HG02610 (cell line): Measurements from ENCODE around the gene NSFL1C.
"Not testable (repeated sequence)": the region's sequence is repeated elsewhere in the genome, so short reads cannot be mapped to it uniquely, and the experiment has no call there.

Experiments
- ATAC-seq: cut with Tn5 transposase; IDR thresholded peaks from one replicate; pipeline ENCODE4 v1.9.1; 2021; ENCODE audit warnings: mild to moderate bottlenecking, moderate library complexity; ENCODE audit not compliant: unreplicated experiment

The NSFL1C gene

DNA sequence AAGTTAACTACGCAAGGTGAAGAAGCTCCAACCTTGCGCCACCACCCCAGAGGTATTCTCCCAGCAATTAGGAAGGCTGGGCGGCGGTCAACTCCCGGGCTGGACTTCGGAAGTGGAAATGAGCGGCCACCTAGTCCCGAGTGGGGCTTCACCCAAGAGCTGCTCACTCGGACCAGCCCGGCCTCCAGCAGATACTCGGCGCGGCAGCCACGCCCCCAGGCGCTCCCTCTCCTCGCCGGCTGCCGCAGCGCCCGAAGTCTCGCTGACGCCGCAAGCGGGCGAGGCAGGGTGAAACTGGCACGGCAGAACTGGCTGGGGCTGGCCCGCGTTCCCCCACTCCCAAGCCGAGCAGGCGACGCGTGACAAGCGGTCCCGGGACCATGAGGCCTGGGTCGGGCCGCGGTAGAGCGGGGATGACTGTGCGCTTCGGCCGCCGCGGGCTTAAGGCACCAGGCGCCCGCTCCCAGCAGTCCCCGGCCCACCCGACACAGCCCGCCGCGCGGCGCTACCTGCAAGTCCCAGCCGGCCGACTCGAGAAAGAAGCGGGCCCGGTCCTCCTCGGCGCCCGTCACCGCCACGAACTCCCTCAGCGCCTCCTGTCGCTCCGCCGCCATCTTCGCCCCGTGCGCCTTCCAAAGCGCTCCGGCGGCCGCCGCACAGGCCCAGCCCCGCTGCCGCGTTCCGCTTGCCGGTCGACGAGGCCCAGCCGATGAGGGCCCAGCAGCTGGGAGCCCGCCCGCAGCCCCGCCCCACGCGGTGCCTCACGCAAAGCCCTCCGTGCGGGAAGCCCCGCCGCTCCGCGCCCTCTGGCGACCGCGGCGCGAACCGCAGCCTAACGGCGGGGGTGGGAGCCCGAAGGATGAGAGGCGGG lies at the start of gene NSFL1C:
NSFL1C (minus strand) TSS at position 639 of the 871 bp plus-strand sequence; CDS start at position 614, 25 bp downstream.
- peak; percentile 89 for ATAC-seq

DNA sequence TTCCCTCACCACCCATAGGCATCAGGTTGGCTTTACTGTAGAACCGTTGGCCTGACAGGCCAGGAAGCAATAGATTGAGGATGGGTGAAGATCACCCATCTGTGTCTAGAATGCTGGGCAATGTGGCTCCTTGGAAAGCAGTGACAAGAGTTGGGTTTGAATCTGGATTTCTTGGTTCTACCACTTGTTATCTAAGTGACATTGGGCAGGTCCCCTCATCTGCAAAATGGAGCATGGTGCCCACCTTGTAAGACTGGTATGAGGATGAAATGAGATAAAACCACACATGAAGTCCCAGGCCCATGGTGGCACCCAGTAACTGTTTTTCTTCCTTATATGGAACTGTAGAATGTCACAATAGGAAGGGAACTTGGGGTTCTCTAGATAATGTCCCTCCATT lies 47.2 kb upstream of the NSFL1C start:
- no peak for ATAC-seq

DNA sequence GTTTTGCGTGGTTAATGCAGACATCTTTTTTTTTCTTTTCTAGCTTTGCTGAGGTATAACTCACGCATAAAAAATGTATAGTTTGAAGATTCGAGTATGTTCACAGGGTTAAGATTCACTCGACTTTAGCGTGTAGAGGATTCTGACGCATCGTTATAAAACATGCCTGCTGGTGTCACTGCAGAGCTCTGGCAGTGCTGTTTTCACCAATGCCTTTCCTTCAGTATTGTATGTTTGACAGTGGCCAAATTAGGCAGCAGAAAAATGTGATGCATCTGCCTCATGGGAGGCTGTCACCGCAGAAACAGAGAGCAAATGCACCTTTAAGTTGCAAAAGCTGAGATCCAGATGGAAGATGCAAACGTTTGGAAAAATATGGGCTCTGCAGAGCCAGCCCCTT lies 42.6 kb upstream of the NSFL1C start:
- ATAC-seq, result no peak

DNA sequence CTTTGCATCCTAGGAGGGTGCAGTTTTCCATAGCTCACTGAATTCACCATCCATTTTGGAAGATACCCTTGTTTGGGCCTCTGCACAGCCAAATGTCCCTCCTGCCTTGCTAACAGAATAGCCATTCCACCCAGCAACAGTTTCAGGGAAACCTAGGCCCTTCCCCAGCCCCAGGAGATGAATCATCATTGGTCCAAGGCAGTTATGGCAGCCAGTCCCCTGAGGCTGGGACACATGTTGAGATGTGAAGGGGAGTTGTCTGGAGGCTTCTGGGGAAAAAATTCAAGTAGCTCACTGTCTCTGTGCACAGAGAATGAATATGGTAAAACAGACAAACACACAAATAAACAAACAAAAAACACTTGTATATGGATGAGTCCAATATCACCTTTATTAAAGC lies 41.9 kb upstream of the NSFL1C start:
- ATAC-seq, result no peak

DNA sequence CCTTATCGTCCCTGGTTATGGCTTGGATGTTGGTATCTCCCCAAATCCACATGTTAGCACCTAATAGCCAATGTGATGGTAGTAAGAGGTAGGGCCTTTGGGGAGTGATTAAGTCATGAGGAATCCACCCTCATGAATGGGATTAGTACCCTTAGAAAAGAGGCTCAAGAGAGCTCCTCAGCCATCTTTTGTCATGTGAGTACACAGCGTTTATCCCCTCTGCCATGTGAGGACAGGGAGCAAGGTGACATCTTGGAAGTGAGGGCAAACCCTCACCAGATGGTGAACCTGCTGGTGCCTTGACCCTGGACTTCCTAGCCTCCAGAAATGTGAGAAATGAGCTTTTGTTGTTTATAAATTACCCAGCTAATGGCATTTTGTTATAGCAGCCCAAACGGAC lies 40.6 kb upstream of the NSFL1C start:
- ATAC-seq, result no peak

DNA sequence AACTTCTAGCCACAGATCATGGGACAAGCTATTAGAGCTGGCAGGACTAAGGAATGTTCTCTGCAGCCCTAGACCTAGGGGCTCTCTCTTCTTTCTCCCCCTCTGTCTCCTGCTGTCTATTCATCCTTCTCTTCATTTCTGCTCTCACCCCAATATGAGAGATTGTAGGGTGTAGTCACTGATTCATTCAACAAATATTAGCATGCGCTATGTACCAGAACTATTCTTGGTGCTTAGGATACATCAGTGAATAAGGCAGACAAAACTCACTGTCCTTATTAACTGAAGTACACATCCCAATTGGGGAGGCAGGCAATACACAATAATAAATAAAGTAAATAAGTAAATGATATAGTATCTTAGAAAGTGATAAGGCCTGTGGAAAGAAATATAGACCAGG lies 39.2 kb upstream of the NSFL1C start:
- ATAC-seq, result no peak

DNA sequence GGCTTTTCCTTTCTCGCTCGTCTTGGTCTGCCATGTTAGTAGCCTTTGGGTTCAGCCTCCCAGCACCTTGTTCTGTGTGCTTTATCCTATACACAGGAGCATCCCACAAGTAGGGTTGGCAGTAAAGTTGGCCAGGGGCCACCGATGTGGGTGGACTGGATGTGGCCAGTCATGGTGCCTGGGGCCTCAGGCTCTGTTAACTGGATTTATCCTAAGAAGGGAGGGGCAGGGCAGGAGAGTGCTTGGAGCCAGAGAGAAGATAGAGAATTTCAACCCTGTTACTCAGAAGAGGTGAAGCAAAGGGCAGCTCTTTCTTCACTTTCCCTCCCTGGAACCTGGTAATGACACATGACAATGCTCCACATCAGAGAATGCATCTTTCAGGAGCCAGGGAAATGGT lies 38.7 kb upstream of the NSFL1C start:
- no peak for ATAC-seq

DNA sequence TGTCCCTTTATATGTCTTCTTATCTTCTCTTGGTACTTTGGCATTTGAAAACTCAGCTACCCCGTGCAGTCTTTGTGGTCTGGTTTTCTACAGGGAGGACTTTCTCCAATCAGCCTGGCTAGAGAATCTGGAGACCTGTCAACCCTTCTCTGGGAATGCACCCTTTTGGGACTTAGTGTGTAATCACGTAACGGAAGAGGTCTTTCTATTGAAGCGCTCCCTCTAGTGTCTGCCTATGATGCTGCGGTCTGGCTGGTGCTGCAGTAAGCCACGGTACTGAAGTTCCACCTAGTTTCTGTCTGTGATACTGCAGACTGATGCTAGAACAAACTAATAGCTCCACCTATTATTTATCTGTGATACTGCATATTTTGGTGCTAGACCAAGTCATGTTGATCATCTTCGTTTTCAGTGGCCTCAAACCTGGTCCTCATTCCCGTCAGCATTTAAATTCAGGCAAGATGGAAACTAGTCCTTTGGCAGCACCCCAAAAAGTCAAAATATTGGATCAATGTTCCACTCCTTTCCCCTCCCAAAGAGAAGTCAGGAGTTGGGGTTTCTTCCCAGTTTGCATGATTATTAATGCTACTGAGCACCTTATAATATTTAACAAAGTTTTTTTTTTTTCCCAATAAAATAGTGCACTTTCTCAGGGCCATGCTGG lies 37.0 kb upstream of the NSFL1C start:
- ATAC-seq, result peak; percentile 83

DNA sequence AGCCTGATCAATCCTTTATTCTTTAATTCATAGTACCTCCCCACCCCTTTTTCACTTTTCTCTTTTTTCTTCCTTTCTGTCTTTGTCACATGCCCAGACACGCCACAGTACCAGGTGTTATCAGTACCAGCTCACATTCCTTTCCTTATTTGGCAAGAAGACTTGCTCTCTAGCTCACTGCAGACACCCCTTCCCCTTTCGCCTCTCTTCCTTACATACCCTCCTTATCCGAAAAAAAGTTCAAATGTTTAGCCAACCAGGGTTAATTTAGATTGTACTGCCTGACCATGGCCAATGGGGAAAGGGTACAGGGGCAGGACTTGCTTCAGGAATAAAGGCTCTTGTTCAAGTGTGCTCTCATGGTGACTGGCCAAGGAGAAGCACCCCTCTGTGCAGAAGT lies 33.8 kb upstream of the NSFL1C start:
- no peak for ATAC-seq

DNA sequence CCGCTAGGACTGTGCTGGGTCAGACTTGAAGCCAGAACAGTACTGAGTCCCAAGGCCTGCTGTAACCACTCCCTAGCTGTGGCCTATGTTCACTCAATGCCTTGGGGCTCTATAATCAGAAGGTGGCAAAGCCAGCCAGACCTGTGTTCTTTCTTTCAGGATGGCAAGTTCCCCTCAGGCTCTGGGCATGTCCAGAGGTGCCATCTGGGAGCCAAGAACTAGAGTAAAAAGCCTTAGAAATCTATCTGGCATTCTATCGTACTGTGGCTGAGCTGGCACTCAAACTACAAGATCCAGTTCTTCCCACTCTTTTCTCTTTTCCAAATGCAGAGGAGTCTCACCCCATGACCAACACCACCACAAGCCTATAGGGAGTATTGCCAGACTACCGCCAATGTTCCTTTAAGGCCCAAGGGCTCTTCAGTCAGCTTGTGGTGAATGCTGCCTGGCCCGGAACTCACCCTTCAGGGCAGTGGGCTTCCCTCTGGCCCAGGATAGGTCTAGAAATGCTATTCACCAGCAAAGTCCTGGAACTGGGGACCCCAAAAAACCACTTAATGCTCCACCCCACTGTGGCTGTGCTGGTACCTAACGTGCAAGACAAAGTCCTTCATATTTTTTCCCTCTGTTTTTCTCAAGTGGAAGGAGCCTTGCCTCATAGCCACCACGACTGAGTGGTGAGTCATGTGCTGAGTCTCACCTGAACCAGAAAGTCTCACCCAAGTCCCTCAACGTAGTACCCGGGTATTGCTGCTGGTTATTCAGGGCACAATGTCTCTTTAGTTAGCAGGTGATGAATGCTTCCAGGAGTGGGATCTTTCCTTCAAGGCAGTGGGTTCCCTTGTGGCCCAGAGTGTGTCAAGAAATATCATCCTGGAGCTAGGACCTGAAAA lies 33.1 kb upstream of the NSFL1C start:
- no peak for ATAC-seq

DNA sequence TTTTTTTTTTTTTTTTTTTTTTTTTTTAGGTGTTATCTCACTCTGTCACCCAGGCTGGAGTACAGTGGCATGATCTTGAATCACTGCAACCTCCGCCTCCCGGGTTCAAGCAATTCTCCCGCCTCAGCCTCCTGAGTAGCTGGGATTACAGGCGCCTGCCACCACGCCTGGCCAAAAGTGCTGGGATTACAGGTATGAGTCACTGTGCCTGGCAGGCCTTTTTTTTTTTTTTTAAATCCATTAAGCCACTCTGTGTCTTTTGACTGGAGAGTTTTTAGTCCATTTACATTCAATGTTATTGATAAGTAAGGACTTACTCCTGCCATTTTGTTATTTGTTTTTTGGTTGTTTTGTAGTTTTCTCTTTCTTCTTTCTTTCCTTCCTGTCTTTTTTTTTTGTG lies 30.7 kb upstream of the NSFL1C start:
- ATAC-seq, result not testable (repeated sequence)

DNA sequence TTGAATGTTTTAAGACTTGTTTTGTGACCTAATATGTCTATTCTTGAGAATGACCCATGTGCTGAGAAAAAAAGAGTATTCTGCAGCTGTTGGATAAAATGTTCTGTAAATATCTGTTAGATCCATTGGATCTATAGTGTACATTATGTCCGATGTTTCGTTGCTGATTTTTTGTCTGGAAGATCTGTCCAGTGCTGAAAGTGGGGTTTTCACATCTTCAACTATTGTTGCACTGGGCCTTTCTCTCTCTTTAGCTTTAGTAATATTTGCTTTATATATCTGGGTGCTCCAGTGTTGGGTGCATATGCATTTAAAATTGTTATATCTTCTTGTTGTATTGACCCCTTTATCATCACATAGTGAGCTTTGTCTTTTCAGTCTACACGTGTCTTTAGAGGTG lies 30.3 kb upstream of the NSFL1C start:
- no peak for ATAC-seq

DNA sequence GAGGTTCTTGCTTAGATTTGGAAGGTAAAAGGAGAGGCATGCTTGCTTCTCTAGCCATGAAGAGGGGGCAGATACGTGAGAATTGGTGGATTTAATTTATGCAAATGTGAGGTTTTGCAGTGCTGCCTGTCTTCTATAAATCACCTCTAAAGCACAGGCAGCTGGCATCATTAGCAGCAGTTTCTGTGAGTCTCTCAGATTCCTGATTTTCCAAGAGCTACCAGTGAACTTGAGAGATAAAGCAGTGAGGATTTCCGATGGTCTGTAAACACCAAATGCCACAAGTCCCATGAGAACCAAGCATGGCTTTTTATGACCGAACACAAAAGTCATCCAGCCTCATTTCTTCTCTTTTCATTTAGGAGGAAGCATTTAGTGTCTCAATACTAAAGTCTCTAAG lies 27.8 kb upstream of the NSFL1C start:
- no peak for ATAC-seq

DNA sequence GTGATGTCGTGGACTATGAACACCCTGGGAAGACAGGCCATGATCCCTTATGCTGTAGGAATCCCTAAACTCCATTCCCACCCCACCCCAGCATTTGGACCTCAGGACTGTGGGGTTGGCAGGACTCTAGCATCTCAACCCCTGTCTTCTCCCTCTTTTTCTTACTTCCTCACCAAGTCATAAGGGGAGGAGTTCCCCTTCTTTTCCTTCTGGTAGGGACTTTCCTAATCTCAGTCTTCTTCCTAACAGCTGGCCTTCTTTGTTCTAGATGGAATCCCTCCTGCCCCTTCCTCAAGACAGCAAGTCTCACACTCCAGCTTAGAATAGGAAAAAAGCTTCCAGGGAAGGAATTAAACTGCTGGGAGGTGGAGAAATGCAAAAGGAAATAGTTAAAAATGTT lies 26.9 kb upstream of the NSFL1C start:
- no peak for ATAC-seq

DNA sequence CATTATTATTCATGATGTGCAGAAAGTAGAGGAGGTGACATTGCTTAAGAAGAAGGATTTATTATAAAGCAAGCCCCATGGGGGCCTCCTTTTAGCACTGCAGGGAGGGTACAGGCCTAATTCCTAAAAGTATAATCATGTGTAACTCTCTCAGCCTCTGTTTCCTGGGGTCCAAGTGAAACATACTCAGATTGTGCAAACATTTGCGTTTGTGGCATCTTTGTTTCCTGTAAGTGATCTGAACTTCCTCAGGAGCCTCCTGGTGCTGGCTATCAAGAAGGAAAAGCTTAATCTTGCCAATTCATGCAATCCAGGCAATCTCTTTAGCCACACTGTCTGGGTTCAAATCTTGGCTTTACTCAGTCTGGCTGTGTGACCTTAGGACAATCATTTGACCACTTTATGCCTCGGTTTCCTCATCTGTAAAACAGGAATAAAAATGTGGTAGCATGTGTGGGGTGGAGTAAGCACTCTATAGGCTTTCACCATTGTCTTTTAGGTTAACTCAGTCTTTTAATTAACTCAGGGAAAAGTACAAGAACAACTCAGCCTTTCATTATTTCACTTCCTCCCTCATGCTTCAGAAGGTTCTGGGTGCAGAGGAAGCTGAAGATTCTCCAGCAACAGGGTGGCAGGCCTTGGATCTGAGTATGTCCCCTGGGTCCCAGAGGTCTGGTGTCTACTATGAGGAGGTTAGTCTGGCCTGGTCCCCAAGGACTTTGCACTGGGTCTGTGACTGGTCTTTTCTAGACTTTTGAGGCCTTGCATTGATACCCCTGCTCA lies 25.4 kb upstream of the NSFL1C start:
- ATAC-seq, result no peak

DNA sequence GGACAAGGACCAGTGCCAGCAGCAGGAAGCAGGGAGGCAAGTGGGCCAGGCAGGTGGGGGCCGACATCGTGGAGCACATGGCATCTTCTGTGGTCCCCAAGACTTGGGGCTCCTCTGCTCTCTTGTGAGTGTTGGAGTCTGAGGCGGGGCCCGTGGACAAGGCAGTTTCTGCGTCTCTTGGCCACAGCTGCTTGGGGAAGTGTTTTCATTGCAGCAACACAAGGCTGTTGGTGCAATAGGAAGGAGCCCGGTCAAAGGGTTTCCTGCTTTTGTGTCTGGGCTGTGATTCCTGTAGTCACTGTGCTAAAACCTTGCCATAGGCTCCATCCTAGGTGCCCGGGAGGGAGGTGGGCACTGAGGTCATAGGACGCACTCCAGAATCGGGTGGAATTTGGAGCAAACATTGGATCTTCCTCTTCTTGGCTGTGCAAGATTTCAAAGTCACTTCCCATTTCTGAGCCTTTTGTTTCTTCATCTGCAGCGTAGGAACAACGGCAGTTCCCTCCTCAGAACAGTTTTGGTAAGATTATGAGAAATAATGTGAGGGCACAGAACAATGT lies 24.7 kb upstream of the NSFL1C start, which contains the start of gene SIRPB2:
SIRPB2 (minus strand) TSS at position 140 of the 560 bp plus-strand sequence; CDS start at position 79, 61 bp downstream.
- ATAC-seq, result no peak

DNA sequence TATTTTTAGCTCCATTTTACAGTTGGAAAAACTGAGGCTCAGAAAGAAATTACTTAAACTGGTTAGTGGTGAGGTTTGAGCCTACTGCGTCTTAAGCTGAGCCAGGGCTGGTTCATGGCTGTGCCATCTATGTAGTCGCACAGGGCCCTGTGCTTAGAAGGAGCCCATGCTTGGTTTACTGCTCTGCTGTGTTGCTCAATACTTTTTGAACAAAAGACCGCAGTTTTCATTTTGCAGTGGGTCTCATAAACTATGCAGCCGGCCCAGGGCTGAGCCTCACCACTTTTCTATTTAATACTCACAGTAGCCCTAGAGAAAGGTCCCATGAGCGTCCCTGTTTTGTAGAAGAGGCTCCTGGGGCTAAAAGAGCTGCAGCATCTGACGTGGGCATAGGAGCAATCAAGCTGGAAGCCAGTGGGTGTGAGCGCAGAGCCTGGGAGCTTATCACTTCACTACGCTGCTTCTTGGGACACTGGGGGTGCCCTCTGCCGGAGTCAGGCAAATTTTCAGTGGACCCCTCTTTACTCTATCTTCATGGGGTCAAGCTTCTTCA lies 24.1 kb upstream of the NSFL1C start:
- ATAC-seq, result no peak

DNA sequence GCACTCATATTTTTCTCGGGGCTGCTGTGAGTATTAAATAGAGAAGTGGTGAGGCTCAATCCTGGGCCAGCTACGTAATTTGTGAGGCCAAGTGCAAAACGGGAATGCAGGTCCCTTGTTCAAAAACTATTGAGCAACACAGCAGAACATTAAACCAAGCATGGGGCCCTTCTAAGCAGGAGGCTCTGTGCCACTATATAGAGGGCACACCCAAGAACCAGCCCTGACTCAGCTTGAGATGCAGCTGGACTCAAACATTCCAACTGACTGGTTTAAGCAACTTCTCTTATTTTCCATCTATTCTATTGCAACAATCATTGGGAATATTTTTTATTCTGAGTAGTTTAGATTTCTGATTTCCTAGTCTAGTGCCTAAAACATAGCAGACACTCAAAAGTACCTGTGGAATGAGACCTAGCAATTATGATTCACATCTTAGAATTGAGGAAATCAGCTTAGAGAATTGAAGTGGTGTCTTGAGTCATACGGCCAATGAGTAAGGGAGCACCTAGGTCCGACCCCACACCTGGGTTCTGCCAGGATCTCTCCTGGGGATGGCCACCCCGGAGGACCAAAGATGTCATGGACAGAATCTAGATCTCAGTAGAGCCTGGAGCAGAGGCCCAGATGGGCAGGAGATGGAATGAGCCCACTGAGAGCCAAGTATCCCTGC lies 23.3 kb upstream of the NSFL1C start:
- ATAC-seq, result no peak

DNA sequence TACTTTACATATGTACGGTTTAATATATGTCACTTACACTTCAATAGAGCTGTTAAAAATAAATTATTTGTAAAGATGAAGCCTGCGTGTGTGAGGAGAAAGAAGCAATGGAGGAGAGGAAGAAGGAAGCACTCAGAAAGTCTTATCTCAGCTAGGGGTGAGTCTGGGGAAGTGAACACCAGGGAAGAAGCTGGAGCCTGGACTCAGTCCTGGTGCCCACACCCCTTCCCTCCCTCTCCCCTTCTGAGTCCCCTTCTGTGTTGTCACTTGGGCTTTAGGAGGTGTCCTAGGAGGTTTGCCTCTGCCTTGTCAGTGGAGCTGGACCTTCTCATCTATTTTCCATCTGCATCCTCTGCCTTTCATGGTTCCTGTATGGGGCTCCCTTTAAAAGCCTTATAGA lies 22.7 kb upstream of the NSFL1C start:
- no peak for ATAC-seq
